GM23338 (cell line): ENCODE measurements around the gene SERPINI1. TPM values are rescaled to one million over a fixed set of nuclear protein-coding genes. Genes with fewer than 3 reads are reported as not detected.

ENCODE experiments used
- ATAC-seq: fragments of 200-7000 bp; cut with Tn5 transposase; 3 replicates; pipeline ENCODE4 v1.9.1; 2020
- DNase-seq: peaks from one replicate; pipeline ENCODE4 v3.0.0-alpha.2; 2015; ENCODE audit warnings: low spot score
- H2AFZ ChIP-seq: fragments of 200-600 bp; sonication (generic); 2 replicates; pipeline ENCODE4 v1.8.0; 2016; ENCODE audit warnings: antibody characterized with exemption, mild to moderate bottlenecking, moderate library complexity
- H3F3A ChIP-seq: fragments of 200-600 bp; sonication (generic); replicated peaks from 2 replicates; pipeline ENCODE4 v1.8.0; 2017; ENCODE audit warnings: antibody characterized with exemption, mixed run types, low read depth
- H3K27ac ChIP-seq: fragments of 200-600 bp; sonication (generic); 2 replicates; pipeline ENCODE4 v1.6.1; 2016; ENCODE audit warnings: low read depth
- H3K27me3 ChIP-seq: fragments of 200-600 bp; sonication (generic); 2 replicates; pipeline ENCODE4 v1.8.0; 2016; ENCODE audit warnings: mild to moderate bottlenecking, mixed run types, moderate library complexity; ENCODE audit not compliant: insufficient read depth
- H3K36me3 ChIP-seq: fragments of 200-600 bp; sonication (generic); 2 replicates; pipeline ENCODE4 v1.8.0; 2016; ENCODE audit warnings: mild to moderate bottlenecking; ENCODE audit not compliant: insufficient read depth
- H3K4me1 ChIP-seq: fragments of 200-600 bp; sonication (generic); 2 replicates; pipeline ENCODE4 v1.8.0; 2016; ENCODE audit warnings: mild to moderate bottlenecking, moderate library complexity; ENCODE audit not compliant: insufficient read depth
- H3K4me2 ChIP-seq: fragments of 200-600 bp; sonication (generic); 2 replicates; pipeline ENCODE4 v1.7.1; 2017; ENCODE audit warnings: mixed run types
- H3K4me3 ChIP-seq: fragments of 200-600 bp; sonication (generic); 2 replicates; pipeline ENCODE4 v1.6.1; 2016; ENCODE audit warnings: mixed run types
- H3K79me2 ChIP-seq: fragments of 200-600 bp; sonication (generic); replicated peaks from 2 replicates; pipeline ENCODE4 v1.8.0; 2017; ENCODE audit warnings: mild to moderate bottlenecking; ENCODE audit not compliant: insufficient read depth
- H3K9me2 ChIP-seq: fragments of 200-600 bp; sonication (generic); 2 replicates; pipeline ENCODE4 v1.8.0; 2017; ENCODE audit not compliant: insufficient read depth
- H4K20me1 ChIP-seq: fragments of 200-600 bp; sonication (generic); replicated peaks from 2 replicates; pipeline ENCODE4 v1.8.0; 2017; ENCODE audit warnings: mild to moderate bottlenecking; ENCODE audit not compliant: insufficient read depth
- H3K27ac Mint-ChIP-seq: 2 replicates; pipeline ENCODE4 v1.8.0; 2020; ENCODE audit warnings: inconsistent platforms, mild to moderate bottlenecking, moderate library complexity, mixed read lengths
- H3K27me3 Mint-ChIP-seq: 3 replicates; pipeline ENCODE4 v1.8.0; 2022; ENCODE audit warnings: low read depth, mild to moderate bottlenecking, moderate library complexity, mixed read lengths, inconsistent platforms; ENCODE audit not compliant: insufficient read depth, poor library complexity
- H3K36me3 Mint-ChIP-seq: 3 replicates; pipeline ENCODE4 v1.8.0; 2021; ENCODE audit warnings: low read depth, mild to moderate bottlenecking, inconsistent platforms, moderate library complexity, mixed read lengths
- H3K4me1 Mint-ChIP-seq: 3 replicates; pipeline ENCODE4 v1.8.0; 2020; ENCODE audit warnings: mild to moderate bottlenecking, inconsistent platforms, mixed read lengths
- H3K4me3 Mint-ChIP-seq: 3 replicates; pipeline ENCODE4 v1.8.0; 2021; ENCODE audit warnings: moderate library complexity, mild to moderate bottlenecking, inconsistent platforms, mixed read lengths
- H3K9me3 Mint-ChIP-seq: 3 replicates; pipeline ENCODE4 v1.8.0; 2020; ENCODE audit warnings: moderate library complexity, mild to moderate bottlenecking, inconsistent platforms, mixed read lengths
- CREB1 ChIP-seq: fragments of 250-450 bp; sonication (Bioruptor Pico); IDR thresholded peaks from 2 replicates; pipeline ENCODE4 v1.5.0; 2020; ENCODE audit warnings: low read depth, mild to moderate bottlenecking, moderate library complexity
- EZH2 ChIP-seq: fragments of 200-600 bp; sonication (generic); IDR thresholded peaks from one replicate; pipeline ENCODE4 v1.8.0; 2017; ENCODE audit warnings: antibody characterized with exemption, mild to moderate bottlenecking, low read depth; ENCODE audit not compliant: unreplicated experiment
- EZH2phosphoT487 ChIP-seq: fragments of 200-600 bp; sonication (generic); IDR thresholded peaks from one replicate; pipeline ENCODE4 v1.8.1; 2018; ENCODE audit warnings: antibody characterized with exemption; ENCODE audit not compliant: unreplicated experiment
- JUNB ChIP-seq: IDR thresholded peaks from one replicate; pipeline ENCODE4 v1.6.1; 2016; ENCODE audit warnings: antibody characterized with exemption; ENCODE audit not compliant: unreplicated experiment
- NANOG ChIP-seq: IDR thresholded peaks from 2 replicates; pipeline ENCODE4 v1.6.1; 2016; ENCODE audit warnings: antibody characterized with exemption, borderline replicate concordance
- POLR2AphosphoS5 ChIP-seq: IDR thresholded peaks from 2 replicates; pipeline ENCODE4 v1.6.1; 2016; ENCODE audit warnings: antibody characterized with exemption, low read depth
- STAT1 ChIP-seq: IDR thresholded peaks from one replicate; pipeline ENCODE4 v1.6.1; 2016; ENCODE audit warnings: antibody characterized with exemption; ENCODE audit not compliant: unreplicated experiment
- ZNF114 ChIP-seq: fragments of 250-450 bp; sonication (Bioruptor Pico); IDR thresholded peaks from 2 replicates; pipeline ENCODE4 v1.5.0; 2020; ENCODE audit warnings: mild to moderate bottlenecking, moderate library complexity
- ZNF331 ChIP-seq: fragments of 250-450 bp; sonication (Bioruptor Pico); IDR thresholded peaks from 2 replicates; pipeline ENCODE4 v1.5.0; 2020; ENCODE audit warnings: low read depth, mild to moderate bottlenecking, moderate library complexity
- polyA plus RNA-seq: library from polyadenylated mRNA; unstranded; fragments of >200 nt; fragmentation: Nextera tagmentation; extraction: Ambion mirVana; gene quantifications from 2 replicates; pipeline ENCODE4 v1.2.1, GENCODE V29; 2016
- total RNA-seq: library from RNA; depleted of rRNA; stranded (reverse); fragments of >200 nt; shearing (Covaris generic); gene quantifications from 2 replicates; pipeline ENCODE4 v1.2.3, GENCODE V29; 2014
- TF ChIP-seq, protein P1 (sequence below): fragments of 250-450 bp; sonication (Bioruptor Pico); IDR thresholded peaks from 2 replicates; pipeline ENCODE4 v1.5.0; 2020; ENCODE audit warnings: mild to moderate bottlenecking, moderate library complexity
- TF ChIP-seq, protein P2 (sequence below), 2 experiments: fragments of 200-600 bp in 1 of 2; sonication (generic) in 1 of 2; conservative IDR thresholded peaks; 2 replicates each; pipeline versions ENCODE4 v1.5.1 to v1.6.1; 2016 to 2017; ENCODE audit warnings: antibody characterized with exemption in 2 of 2, low read depth in 2 of 2, mild to moderate bottlenecking in 2 of 2, moderate library complexity in 1 of 2
- TF ChIP-seq, protein P3 (sequence below): IDR thresholded peaks from 2 replicates; pipeline ENCODE4 v1.6.1; 2016; ENCODE audit warnings: antibody characterized with exemption
- TF ChIP-seq, protein P4 (sequence below): IDR thresholded peaks from one replicate; pipeline ENCODE4 v1.6.1; 2018; ENCODE audit warnings: antibody characterized with exemption; ENCODE audit not compliant: unreplicated experiment

The SERPINI1 gene
- total and polyA plus RNA-seq, 2 experiments from 2014 or later = 9.2 to 26.6 TPM

DNA sequence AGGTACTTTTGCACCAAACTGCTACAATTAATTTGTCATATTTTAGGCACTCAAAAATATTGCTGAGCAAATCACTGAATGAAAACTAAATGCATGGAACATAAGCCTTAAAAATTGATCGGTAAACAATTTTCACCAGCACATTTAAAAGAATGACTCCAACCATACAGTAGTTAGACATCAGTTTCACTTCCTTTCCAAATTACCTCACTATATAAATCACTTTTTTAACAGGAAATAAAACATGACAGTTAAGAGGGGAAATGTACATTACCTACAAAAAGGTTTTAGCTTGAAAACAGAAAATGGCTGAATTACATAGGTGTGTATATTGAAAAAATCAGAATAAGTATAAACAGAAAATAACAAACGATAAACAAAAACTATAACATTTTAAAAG, 108.4 kb downstream of the SERPINI1 start:
- ATAC-seq = no peak
- H3K9me2 ChIP-seq = no peaks in the 10 kb centered on the region
- H3K9me3 Mint-ChIP-seq = no peaks in the 10 kb centered on the region
- no peaks in the 10 kb centered on the region for H3K36me3 Mint-ChIP-seq
- H3K4me3 ChIP-seq = no peak overlapping the region
- no peaks in the 10 kb centered on the region for H4K20me1 ChIP-seq
- no peak overlapping the region for H2AFZ ChIP-seq
- H3K79me2 ChIP-seq = no peaks in the 10 kb centered on the region
- H3K4me1 Mint-ChIP-seq = no peaks in the 10 kb centered on the region
- H3K27me3 ChIP-seq = no peaks in the 10 kb centered on the region
- no peaks in the 10 kb centered on the region for H3K36me3 ChIP-seq
- no peak overlapping the region for H3K4me2 ChIP-seq
- H3K27ac ChIP-seq = no peak overlapping the region
- no peak overlapping the region for H3K27ac Mint-ChIP-seq
- DNase-seq = no peak
- no peaks in the 10 kb centered on the region for H3K4me1 ChIP-seq
- peaks cover 2% of the 10 kb centered on the region for H3K27me3 Mint-ChIP-seq
- H3F3A ChIP-seq = no peaks in the 10 kb centered on the region
- no peak overlapping the region for H3K4me3 Mint-ChIP-seq
- TF ChIP-seq POLR2AphosphoS5 (no peak), EZH2 (no peak), CREB1 (CRISPR knock-in tag) (no peak), ZNF331 (CRISPR knock-in tag) (no peak), ZNF114 (CRISPR knock-in tag) (no peak), NANOG (no peak), STAT1 (no peak), JUNB (no peak), EZH2phosphoT487 (no peak)
- TF ChIP-seq, protein P1, sequence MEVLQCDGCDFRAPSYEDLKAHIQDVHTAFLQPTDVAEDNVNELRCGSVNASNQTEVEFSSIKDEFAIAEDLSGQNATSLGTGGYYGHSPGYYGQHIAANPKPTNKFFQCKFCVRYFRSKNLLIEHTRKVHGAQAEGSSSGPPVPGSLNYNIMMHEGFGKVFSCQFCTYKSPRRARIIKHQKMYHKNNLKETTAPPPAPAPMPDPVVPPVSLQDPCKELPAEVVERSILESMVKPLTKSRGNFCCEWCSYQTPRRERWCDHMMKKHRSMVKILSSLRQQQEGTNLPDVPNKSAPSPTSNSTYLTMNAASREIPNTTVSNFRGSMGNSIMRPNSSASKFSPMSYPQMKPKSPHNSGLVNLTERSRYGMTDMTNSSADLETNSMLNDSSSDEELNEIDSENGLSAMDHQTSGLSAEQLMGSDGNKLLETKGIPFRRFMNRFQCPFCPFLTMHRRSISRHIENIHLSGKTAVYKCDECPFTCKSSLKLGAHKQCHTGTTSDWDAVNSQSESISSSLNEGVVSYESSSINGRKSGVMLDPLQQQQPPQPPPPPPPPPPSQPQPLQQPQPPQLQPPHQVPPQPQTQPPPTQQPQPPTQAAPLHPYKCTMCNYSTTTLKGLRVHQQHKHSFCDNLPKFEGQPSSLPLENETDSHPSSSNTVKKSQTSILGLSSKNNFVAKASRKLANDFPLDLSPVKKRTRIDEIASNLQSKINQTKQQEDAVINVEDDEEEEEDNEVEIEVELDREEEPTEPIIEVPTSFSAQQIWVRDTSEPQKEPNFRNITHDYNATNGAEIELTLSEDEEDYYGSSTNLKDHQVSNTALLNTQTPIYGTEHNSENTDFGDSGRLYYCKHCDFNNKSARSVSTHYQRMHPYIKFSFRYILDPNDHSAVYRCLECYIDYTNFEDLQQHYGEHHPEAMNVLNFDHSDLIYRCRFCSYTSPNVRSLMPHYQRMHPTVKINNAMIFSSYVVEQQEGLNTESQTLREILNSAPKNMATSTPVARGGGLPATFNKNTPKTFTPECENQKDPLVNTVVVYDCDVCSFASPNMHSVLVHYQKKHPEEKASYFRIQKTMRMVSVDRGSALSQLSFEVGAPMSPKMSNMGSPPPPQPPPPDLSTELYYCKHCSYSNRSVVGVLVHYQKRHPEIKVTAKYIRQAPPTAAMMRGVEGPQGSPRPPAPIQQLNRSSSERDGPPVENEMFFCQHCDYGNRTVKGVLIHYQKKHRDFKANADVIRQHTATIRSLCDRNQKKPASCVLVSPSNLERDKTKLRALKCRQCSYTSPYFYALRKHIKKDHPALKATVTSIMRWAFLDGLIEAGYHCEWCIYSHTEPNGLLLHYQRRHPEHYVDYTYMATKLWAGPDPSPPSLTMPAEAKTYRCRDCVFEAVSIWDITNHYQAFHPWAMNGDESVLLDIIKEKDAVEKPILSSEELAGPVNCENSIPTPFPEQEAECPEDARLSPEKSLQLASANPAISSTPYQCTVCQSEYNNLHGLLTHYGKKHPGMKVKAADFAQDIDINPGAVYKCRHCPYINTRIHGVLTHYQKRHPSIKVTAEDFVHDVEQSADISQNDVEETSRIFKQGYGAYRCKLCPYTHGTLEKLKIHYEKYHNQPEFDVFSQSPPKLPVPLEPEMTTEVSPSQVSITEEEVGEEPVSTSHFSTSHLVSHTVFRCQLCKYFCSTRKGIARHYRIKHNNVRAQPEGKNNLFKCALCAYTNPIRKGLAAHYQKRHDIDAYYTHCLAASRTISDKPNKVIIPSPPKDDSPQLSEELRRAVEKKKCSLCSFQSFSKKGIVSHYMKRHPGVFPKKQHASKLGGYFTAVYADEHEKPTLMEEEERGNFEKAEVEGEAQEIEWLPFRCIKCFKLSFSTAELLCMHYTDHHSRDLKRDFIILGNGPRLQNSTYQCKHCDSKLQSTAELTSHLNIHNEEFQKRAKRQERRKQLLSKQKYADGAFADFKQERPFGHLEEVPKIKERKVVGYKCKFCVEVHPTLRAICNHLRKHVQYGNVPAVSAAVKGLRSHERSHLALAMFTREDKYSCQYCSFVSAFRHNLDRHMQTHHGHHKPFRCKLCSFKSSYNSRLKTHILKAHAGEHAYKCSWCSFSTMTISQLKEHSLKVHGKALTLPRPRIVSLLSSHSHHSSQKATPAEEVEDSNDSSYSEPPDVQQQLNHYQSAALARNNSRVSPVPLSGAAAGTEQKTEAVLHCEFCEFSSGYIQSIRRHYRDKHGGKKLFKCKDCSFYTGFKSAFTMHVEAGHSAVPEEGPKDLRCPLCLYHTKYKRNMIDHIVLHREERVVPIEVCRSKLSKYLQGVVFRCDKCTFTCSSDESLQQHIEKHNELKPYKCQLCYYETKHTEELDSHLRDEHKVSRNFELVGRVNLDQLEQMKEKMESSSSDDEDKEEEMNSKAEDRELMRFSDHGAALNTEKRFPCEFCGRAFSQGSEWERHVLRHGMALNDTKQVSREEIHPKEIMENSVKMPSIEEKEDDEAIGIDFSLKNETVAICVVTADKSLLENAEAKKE (CRISPR knock-in tag) = no peak
- TF ChIP-seq, protein P2, sequence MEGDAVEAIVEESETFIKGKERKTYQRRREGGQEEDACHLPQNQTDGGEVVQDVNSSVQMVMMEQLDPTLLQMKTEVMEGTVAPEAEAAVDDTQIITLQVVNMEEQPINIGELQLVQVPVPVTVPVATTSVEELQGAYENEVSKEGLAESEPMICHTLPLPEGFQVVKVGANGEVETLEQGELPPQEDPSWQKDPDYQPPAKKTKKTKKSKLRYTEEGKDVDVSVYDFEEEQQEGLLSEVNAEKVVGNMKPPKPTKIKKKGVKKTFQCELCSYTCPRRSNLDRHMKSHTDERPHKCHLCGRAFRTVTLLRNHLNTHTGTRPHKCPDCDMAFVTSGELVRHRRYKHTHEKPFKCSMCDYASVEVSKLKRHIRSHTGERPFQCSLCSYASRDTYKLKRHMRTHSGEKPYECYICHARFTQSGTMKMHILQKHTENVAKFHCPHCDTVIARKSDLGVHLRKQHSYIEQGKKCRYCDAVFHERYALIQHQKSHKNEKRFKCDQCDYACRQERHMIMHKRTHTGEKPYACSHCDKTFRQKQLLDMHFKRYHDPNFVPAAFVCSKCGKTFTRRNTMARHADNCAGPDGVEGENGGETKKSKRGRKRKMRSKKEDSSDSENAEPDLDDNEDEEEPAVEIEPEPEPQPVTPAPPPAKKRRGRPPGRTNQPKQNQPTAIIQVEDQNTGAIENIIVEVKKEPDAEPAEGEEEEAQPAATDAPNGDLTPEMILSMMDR (conservative IDR thresholded peaks at IDR 0.05; ENCODE audit: low read depth in 2 of 2) = no peak
- TF ChIP-seq, protein P3, sequence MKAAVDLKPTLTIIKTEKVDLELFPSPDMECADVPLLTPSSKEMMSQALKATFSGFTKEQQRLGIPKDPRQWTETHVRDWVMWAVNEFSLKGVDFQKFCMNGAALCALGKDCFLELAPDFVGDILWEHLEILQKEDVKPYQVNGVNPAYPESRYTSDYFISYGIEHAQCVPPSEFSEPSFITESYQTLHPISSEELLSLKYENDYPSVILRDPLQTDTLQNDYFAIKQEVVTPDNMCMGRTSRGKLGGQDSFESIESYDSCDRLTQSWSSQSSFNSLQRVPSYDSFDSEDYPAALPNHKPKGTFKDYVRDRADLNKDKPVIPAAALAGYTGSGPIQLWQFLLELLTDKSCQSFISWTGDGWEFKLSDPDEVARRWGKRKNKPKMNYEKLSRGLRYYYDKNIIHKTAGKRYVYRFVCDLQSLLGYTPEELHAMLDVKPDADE = no peak
- TF ChIP-seq, protein P4, sequence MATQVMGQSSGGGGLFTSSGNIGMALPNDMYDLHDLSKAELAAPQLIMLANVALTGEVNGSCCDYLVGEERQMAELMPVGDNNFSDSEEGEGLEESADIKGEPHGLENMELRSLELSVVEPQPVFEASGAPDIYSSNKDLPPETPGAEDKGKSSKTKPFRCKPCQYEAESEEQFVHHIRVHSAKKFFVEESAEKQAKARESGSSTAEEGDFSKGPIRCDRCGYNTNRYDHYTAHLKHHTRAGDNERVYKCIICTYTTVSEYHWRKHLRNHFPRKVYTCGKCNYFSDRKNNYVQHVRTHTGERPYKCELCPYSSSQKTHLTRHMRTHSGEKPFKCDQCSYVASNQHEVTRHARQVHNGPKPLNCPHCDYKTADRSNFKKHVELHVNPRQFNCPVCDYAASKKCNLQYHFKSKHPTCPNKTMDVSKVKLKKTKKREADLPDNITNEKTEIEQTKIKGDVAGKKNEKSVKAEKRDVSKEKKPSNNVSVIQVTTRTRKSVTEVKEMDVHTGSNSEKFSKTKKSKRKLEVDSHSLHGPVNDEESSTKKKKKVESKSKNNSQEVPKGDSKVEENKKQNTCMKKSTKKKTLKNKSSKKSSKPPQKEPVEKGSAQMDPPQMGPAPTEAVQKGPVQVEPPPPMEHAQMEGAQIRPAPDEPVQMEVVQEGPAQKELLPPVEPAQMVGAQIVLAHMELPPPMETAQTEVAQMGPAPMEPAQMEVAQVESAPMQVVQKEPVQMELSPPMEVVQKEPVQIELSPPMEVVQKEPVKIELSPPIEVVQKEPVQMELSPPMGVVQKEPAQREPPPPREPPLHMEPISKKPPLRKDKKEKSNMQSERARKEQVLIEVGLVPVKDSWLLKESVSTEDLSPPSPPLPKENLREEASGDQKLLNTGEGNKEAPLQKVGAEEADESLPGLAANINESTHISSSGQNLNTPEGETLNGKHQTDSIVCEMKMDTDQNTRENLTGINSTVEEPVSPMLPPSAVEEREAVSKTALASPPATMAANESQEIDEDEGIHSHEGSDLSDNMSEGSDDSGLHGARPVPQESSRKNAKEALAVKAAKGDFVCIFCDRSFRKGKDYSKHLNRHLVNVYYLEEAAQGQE = no peak
